WTC11 (cell line): ENCODE measurements around the gene SNX1. TPM values are rescaled to one million over a fixed set of nuclear protein-coding genes. Genes with fewer than 3 reads are reported as not detected.

Experiments
- ATAC-seq: fragments of 200-7000 bp; cut with Tn5 transposase; 2 replicates; pipeline ENCODE4 v1.10.0; 2021; ENCODE audit warnings: mild to moderate bottlenecking, moderate library complexity
- CTCF ChIA-PET: fragments of 300-600 bp; sonication (Branson Sonifier 250); formaldehyde crosslinking; loops from one replicate; lab custom pipeline; 2021; ENCODE audit warnings: antibody characterized with exemption; lab: Charles Lee
- POLR2A ChIA-PET: fragments of 350-600 bp; sonication (Branson Sonifier 250); formaldehyde crosslinking; loops from one replicate; lab custom pipeline; 2021; ENCODE audit warnings: antibody characterized with exemption; lab: Charles Lee
- DNase-seq: peaks from one replicate; pipeline ENCODE4 v3.0.0; 2021; ENCODE audit warnings: low spot score
- H3K27ac Mint-ChIP-seq: 2 replicates; pipeline ENCODE4 v1.8.0; 2021; ENCODE audit warnings: mixed read lengths
- H3K27me3 Mint-ChIP-seq: 2 replicates; pipeline ENCODE4 v1.8.0; 2021; ENCODE audit warnings: low read depth, mild to moderate bottlenecking, moderate library complexity, mixed read lengths
- H3K36me3 Mint-ChIP-seq: 2 replicates; pipeline ENCODE4 v1.8.0; 2021; ENCODE audit warnings: mixed read lengths
- H3K4me1 Mint-ChIP-seq: 2 replicates; pipeline ENCODE4 v1.8.0; 2022; ENCODE audit warnings: mixed read lengths
- H3K4me3 Mint-ChIP-seq: 2 replicates; pipeline ENCODE4 v1.8.0; 2021; ENCODE audit warnings: mild to moderate bottlenecking, moderate library complexity, mixed read lengths
- H3K9me3 Mint-ChIP-seq: 2 replicates; pipeline ENCODE4 v1.8.0; 2021; ENCODE audit warnings: mixed read lengths
- ATF1 ChIP-seq: sonication (generic); formaldehyde crosslinking; IDR thresholded peaks from 2 replicates; pipeline ENCODE4 v1.8.1; 2023; ENCODE audit warnings: mild to moderate bottlenecking, moderate library complexity, missing genetic modification reagents
- FOXP1 ChIP-seq: sonication (generic); formaldehyde crosslinking; IDR thresholded peaks from 2 replicates; pipeline ENCODE4 v1.8.0; 2022; ENCODE audit warnings: missing genetic modification reagents, mild to moderate bottlenecking, moderate library complexity, borderline replicate concordance
- GABPB1 ChIP-seq: sonication (generic); formaldehyde crosslinking; IDR thresholded peaks from 2 replicates; pipeline ENCODE4 v1.8.1; 2023; ENCODE audit warnings: mild to moderate bottlenecking, missing genetic modification reagents
- JUN ChIP-seq: sonication (generic); formaldehyde crosslinking; IDR thresholded peaks from 2 replicates; pipeline ENCODE4 v1.8.0; 2023; ENCODE audit warnings: mild to moderate bottlenecking, missing genetic modification reagents
- MYBL2 ChIP-seq: sonication (generic); formaldehyde crosslinking; IDR thresholded peaks from 2 replicates; pipeline ENCODE4 v1.8.1; 2023; ENCODE audit warnings: mild to moderate bottlenecking, moderate library complexity, missing genetic modification reagents
- NR3C1 ChIP-seq: sonication (generic); formaldehyde crosslinking; conservative IDR thresholded peaks from 2 replicates; pipeline ENCODE4 v1.8.1; 2023; ENCODE audit warnings: low read depth, mild to moderate bottlenecking, missing genetic modification reagents
- OVOL2 ChIP-seq: fragments of 250-450 bp; sonication (Bioruptor Pico); IDR thresholded peaks from 2 replicates; pipeline ENCODE4 v1.9.0; 2021; ENCODE audit warnings: mild to moderate bottlenecking, borderline replicate concordance
- TEAD1 ChIP-seq: sonication (generic); formaldehyde crosslinking; IDR thresholded peaks from 2 replicates; pipeline ENCODE4 v1.8.0; 2022; ENCODE audit warnings: mild to moderate bottlenecking, missing genetic modification reagents
- ZNF263 ChIP-seq: sonication (generic); formaldehyde crosslinking; IDR thresholded peaks from 2 replicates; pipeline ENCODE4 v1.8.1; 2022; ENCODE audit warnings: low read depth, mild to moderate bottlenecking, moderate library complexity, missing genetic modification reagents
- ZNF671 ChIP-seq: fragments of 250-450 bp; sonication (Bioruptor Pico); IDR thresholded peaks from 2 replicates; pipeline ENCODE4 v1.8.0; 2021; ENCODE audit warnings: mild to moderate bottlenecking
- total RNA-seq: library from RNA; stranded (reverse); gene quantifications from 3 replicates; pipeline ENCODE4 v1.2.3, GENCODE V29; 2021
- TF ChIP-seq, protein P1 (sequence below): sonication (generic); formaldehyde crosslinking; IDR thresholded peaks from 2 replicates; pipeline ENCODE4 v1.8.1; 2023; ENCODE audit warnings: mild to moderate bottlenecking, missing genetic modification reagents, borderline replicate concordance
- TF ChIP-seq, protein P2 (sequence below): sonication (generic); formaldehyde crosslinking; IDR thresholded peaks from 2 replicates; pipeline ENCODE4 v1.8.0; 2022; ENCODE audit warnings: mild to moderate bottlenecking, missing genetic modification reagents
- TF ChIP-seq, protein P3 (sequence below): sonication (generic); formaldehyde crosslinking; IDR thresholded peaks from 2 replicates; pipeline ENCODE4 v1.8.0; 2023; ENCODE audit warnings: missing genetic modification reagents, mild to moderate bottlenecking, borderline replicate concordance
- TF ChIP-seq, protein P4 (sequence below): sonication (generic); formaldehyde crosslinking; IDR thresholded peaks from 2 replicates; pipeline ENCODE4 v1.8.0; 2022; ENCODE audit warnings: mild to moderate bottlenecking, missing genetic modification reagents
- TF ChIP-seq, protein P5 (sequence below): fragments of 200-600 bp; IDR thresholded peaks from 2 replicates; pipeline ENCODE4 v1.8.0; 2022; ENCODE audit warnings: antibody characterized with exemption

The SNX1 gene
- total RNA-seq, 1 experiment from 2014 or later = 65.7 TPM

DNA sequence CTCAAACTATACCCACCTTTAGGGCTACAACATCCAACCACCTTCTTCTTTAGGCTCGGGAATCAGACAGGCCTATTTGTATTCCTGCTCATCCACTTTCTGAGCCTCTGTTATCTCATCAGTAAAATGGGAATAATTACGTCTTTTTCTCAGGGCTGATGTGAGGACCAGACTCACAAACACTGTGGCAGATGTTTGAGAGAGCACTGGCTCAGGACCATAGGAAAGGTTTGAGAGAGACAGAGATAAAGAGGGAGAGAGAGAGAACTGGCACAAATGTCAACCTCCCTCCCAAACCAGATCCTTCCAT is 44.7 kb upstream of the SNX1 start:
- CTCF ChIA-PET = interaction anchor here (1.0 to 4.0 kb wide), 4 partner anchors 16 to 106 kb away, joined by 3 to 26 read pairs (median 8); no protein-coding TSS in a partner anchor
- peaks cover 28% of the 10 kb centered on the region for H3K27me3 Mint-ChIP-seq
- POLR2A ChIA-PET = no interaction called here
- no peak overlapping the region for H3K4me3 Mint-ChIP-seq
- H3K9me3 Mint-ChIP-seq = no peaks in the 10 kb centered on the region
- no peak for DNase-seq
- no peak overlapping the region for H3K27ac Mint-ChIP-seq
- peaks cover 7% of the 10 kb centered on the region for H3K4me1 Mint-ChIP-seq
- no peaks in the 10 kb centered on the region for H3K36me3 Mint-ChIP-seq
- TF ChIP-seq TEAD1 (CRISPR knock-in tag) (no peak), MYBL2 (no peak)
- TF ChIP-seq, protein P1, sequence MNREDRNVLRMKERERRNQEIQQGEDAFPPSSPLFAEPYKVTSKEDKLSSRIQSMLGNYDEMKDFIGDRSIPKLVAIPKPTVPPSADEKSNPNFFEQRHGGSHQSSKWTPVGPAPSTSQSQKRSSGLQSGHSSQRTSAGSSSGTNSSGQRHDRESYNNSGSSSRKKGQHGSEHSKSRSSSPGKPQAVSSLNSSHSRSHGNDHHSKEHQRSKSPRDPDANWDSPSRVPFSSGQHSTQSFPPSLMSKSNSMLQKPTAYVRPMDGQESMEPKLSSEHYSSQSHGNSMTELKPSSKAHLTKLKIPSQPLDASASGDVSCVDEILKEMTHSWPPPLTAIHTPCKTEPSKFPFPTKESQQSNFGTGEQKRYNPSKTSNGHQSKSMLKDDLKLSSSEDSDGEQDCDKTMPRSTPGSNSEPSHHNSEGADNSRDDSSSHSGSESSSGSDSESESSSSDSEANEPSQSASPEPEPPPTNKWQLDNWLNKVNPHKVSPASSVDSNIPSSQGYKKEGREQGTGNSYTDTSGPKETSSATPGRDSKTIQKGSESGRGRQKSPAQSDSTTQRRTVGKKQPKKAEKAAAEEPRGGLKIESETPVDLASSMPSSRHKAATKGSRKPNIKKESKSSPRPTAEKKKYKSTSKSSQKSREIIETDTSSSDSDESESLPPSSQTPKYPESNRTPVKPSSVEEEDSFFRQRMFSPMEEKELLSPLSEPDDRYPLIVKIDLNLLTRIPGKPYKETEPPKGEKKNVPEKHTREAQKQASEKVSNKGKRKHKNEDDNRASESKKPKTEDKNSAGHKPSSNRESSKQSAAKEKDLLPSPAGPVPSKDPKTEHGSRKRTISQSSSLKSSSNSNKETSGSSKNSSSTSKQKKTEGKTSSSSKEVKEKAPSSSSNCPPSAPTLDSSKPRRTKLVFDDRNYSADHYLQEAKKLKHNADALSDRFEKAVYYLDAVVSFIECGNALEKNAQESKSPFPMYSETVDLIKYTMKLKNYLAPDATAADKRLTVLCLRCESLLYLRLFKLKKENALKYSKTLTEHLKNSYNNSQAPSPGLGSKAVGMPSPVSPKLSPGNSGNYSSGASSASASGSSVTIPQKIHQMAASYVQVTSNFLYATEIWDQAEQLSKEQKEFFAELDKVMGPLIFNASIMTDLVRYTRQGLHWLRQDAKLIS = no peak
- TF ChIP-seq, protein P2, sequence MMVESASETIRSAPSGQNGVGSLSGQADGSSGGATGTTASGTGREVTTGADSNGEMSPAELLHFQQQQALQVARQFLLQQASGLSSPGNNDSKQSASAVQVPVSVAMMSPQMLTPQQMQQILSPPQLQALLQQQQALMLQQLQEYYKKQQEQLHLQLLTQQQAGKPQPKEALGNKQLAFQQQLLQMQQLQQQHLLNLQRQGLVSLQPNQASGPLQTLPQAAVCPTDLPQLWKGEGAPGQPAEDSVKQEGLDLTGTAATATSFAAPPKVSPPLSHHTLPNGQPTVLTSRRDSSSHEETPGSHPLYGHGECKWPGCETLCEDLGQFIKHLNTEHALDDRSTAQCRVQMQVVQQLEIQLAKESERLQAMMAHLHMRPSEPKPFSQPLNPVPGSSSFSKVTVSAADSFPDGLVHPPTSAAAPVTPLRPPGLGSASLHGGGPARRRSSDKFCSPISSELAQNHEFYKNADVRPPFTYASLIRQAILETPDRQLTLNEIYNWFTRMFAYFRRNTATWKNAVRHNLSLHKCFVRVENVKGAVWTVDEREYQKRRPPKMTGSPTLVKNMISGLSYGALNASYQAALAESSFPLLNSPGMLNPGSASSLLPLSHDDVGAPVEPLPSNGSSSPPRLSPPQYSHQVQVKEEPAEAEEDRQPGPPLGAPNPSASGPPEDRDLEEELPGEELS = no peak
- no peak for ATAC-seq

DNA sequence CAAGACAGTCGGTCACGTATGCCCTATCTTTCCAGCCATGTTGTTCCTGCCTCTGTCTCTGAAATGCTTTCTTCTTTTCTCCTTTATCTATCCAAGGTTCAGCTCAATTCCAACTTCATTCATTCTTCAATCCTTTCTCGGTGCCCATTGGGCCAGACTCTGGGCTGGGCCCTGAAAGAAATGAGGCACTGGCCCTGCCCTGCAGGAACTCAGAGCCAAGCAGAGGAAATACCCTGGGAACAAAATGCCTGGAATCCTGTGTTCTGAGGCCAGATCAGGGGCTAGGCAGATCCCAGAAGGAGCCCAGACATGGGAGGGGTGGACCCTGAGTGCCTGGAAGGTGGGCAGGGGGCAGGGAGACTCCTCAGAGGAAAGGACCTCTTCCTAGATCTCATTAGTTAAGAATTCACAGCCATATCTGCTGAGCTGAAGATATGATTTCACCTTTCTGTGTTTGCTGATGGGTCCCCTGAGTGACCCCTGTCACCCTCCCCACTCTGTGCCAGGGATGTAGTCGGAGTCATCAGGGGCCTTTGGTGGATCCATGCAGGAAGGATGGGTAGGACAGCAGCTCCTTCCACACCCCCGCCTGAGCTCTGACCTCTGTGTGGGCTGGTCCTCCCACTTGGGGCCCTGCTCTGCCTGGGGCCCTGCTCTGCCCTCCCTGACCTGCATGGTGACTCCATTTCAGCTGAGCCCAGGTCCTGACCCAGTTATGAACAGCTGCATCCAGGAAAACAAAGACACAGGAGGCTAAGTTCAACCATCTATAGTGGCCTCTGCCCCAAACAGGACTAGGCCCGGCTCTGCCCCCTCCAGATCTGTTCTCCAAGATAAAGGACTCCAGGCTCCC is 44.1 kb upstream of the SNX1 start:
- CTCF ChIA-PET = interaction anchor here (0.7 to 1.9 kb wide), 4 partner anchors 16 to 106 kb away, joined by 3 to 9 read pairs (median 6); no protein-coding TSS in a partner anchor
- ATAC-seq = no peak
- H3K4me3 Mint-ChIP-seq = no peak overlapping the region
- no peak for TF ChIP-seq OVOL2
- TF ChIP-seq GABPB1 (CRISPR knock-in tag) = no peak
- no peak for TF ChIP-seq JUN (CRISPR knock-in tag)
- no peak for TF ChIP-seq FOXP1 (CRISPR knock-in tag)
- TF ChIP-seq ZNF671 (CRISPR knock-in tag) = no peak
- TF ChIP-seq, protein P3, sequence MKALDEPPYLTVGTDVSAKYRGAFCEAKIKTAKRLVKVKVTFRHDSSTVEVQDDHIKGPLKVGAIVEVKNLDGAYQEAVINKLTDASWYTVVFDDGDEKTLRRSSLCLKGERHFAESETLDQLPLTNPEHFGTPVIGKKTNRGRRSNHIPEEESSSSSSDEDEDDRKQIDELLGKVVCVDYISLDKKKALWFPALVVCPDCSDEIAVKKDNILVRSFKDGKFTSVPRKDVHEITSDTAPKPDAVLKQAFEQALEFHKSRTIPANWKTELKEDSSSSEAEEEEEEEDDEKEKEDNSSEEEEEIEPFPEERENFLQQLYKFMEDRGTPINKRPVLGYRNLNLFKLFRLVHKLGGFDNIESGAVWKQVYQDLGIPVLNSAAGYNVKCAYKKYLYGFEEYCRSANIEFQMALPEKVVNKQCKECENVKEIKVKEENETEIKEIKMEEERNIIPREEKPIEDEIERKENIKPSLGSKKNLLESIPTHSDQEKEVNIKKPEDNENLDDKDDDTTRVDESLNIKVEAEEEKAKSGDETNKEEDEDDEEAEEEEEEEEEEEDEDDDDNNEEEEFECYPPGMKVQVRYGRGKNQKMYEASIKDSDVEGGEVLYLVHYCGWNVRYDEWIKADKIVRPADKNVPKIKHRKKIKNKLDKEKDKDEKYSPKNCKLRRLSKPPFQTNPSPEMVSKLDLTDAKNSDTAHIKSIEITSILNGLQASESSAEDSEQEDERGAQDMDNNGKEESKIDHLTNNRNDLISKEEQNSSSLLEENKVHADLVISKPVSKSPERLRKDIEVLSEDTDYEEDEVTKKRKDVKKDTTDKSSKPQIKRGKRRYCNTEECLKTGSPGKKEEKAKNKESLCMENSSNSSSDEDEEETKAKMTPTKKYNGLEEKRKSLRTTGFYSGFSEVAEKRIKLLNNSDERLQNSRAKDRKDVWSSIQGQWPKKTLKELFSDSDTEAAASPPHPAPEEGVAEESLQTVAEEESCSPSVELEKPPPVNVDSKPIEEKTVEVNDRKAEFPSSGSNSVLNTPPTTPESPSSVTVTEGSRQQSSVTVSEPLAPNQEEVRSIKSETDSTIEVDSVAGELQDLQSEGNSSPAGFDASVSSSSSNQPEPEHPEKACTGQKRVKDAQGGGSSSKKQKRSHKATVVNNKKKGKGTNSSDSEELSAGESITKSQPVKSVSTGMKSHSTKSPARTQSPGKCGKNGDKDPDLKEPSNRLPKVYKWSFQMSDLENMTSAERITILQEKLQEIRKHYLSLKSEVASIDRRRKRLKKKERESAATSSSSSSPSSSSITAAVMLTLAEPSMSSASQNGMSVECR = no peak
- H3K9me3 Mint-ChIP-seq = no peaks in the 10 kb centered on the region
- POLR2A ChIA-PET = no interaction called here
- H3K36me3 Mint-ChIP-seq = no peaks in the 10 kb centered on the region
- peaks cover 6% of the 10 kb centered on the region for H3K4me1 Mint-ChIP-seq
- DNase-seq = no peak
- H3K27ac Mint-ChIP-seq = no peak overlapping the region
- peaks cover 26% of the 10 kb centered on the region for H3K27me3 Mint-ChIP-seq

DNA sequence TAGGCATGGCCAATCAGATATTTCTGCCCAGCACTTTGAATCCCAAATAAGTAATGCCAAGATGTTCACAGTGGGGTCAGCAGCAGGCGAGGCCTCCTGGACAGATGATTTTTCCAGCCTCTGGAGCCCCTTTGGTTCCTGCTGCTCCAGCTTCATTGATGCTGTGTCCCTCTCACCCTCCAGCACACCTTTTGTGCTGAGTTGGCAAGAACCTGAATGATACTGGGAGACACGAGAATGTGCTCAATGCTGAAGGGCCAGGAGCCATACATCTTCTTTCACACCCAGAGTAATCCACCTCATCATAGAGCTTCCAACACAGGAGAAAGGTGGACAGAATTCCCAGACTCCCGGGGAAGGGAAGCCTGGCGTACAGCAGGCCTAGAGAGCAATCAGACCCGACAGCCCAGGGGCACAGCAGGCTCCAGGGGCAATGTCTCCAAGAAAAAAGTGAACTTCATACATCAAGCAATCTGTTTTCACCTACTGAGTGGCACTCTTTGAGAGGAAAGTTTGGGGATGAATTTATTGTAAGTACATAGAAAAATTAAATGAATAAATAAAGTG is 42.8 kb upstream of the SNX1 start:
- DNase-seq (no peak), ATAC-seq (no peak)
- Mint-ChIP-seq H3K27me3 (peaks cover 12% of the 10 kb centered on the region), H3K4me1 (peaks cover 3% of the 10 kb centered on the region), H3K4me3 (no peak overlapping the region), H3K36me3 (no peaks in the 10 kb centered on the region), H3K9me3 (no peaks in the 10 kb centered on the region), H3K27ac (no peak overlapping the region)
- ChIA-PET CTCF (interaction anchor here (2.3 kb wide), 1 partner anchor 108 kb away, joined by 12 read pairs; no protein-coding TSS in a partner anchor), POLR2A (no interaction called here)
- TF ChIP-seq, protein P2 = no peak
- TF ChIP-seq, protein P4, sequence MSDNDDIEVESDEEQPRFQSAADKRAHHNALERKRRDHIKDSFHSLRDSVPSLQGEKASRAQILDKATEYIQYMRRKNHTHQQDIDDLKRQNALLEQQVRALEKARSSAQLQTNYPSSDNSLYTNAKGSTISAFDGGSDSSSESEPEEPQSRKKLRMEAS = no peak
- TF ChIP-seq OVOL2 (no peak), MYBL2 (no peak), NR3C1 (CRISPR knock-in tag) (no peak), ZNF263 (no peak), ATF1 (no peak)
- TF ChIP-seq, protein P5, sequence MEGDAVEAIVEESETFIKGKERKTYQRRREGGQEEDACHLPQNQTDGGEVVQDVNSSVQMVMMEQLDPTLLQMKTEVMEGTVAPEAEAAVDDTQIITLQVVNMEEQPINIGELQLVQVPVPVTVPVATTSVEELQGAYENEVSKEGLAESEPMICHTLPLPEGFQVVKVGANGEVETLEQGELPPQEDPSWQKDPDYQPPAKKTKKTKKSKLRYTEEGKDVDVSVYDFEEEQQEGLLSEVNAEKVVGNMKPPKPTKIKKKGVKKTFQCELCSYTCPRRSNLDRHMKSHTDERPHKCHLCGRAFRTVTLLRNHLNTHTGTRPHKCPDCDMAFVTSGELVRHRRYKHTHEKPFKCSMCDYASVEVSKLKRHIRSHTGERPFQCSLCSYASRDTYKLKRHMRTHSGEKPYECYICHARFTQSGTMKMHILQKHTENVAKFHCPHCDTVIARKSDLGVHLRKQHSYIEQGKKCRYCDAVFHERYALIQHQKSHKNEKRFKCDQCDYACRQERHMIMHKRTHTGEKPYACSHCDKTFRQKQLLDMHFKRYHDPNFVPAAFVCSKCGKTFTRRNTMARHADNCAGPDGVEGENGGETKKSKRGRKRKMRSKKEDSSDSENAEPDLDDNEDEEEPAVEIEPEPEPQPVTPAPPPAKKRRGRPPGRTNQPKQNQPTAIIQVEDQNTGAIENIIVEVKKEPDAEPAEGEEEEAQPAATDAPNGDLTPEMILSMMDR = no peak
